GM12878 (cell line): Measurements from ENCODE around the gene RGL1. TPM values are rescaled to one million over a fixed set of nuclear protein-coding genes. Genes with fewer than 3 reads are reported as not detected.
A peak's percentile ranks its signal among the peaks of the same experiment; 100 is the strongest.

Experiments used
- ATAC-seq: fragments of 200-7000 bp; cut with Tn5 transposase; 3 replicates; pipeline ENCODE4 v1.9.1; 2020; ENCODE audit warnings: mild to moderate bottlenecking, moderate library complexity
- Bru-seq: library from RNA; stranded (reverse); fragments of 400-500 nt; gene quantifications from one replicate; lab custom pipeline; 2021; lab: Mats Ljungman, UMichigan
- BruChase-seq, 2 experiments: library from RNA; stranded (reverse); fragments of 400-500 nt; gene quantifications; one replicate each; lab custom pipeline; 2021; lab: Mats Ljungman, UMichigan
- BruUV-seq: library from RNA; stranded (reverse); fragments of 400-500 nt; replicated peaks from 2 replicates; lab custom pipeline; 2021; lab: Mats Ljungman, UMichigan
- CTCF ChIA-PET: fragments of 300-600 bp; sonication (Branson Sonifier 250); formaldehyde crosslinking; extraction: SDS; loops from one replicate; lab custom pipeline; 2021; ENCODE audit warnings: inconsistent platforms; lab: Yijun Ruan, JAX
- POLR2A ChIA-PET: fragments of 350-600 bp; formaldehyde crosslinking; extraction: SDS; loops from one replicate; lab custom pipeline; 2021; ENCODE audit warnings: inconsistent platforms; lab: Charles Lee
- RAD21 ChIA-PET: fragments of 300-600 bp; sonication (Branson Sonifier 250); formaldehyde crosslinking; loops from one replicate; lab custom pipeline; 2023; ENCODE audit warnings: antibody characterized with exemption; ENCODE audit not compliant: unreplicated experiment; lab: Charles Lee
- SMC1A ChIA-PET: fragments of 300-600 bp; sonication (Branson Sonifier 250); formaldehyde crosslinking; loops from one replicate; lab custom pipeline; 2023; ENCODE audit not compliant: unreplicated experiment, uncharacterized antibody; lab: Charles Lee
- DNase-seq: peaks from one replicate; pipeline ENCODE4 v3.0.0-alpha.2; 2011; ENCODE audit warnings: low read depth, low spot score
- FAIRE-seq: peaks from 3 replicates; lab custom pipeline; 2011; peaks lifted over from hg19 to GRCh38; lab: Jason Lieb, UNC
- H2AFZ ChIP-seq: 2 replicates; pipeline ENCODE4 v1.6.0; 2011; ENCODE audit warnings: low read depth, low read length, control low read depth; ENCODE audit not compliant: control insufficient read depth
- H3K27ac ChIP-seq: 2 replicates; pipeline ENCODE4 v1.5.1; 2011; ENCODE audit warnings: control low read depth; ENCODE audit not compliant: control insufficient read depth, insufficient read depth
- H3K27me3 ChIP-seq, 2 experiments: replicated peaks in 1 of 2; 2 replicates each; pipeline versions ENCODE4 v1.6.0 to v1.6.1; 2011; ENCODE audit warnings: low read length in 1 of 2; ENCODE audit not compliant: control insufficient read depth in 2 of 2, insufficient read depth in 2 of 2
- H3K36me3 ChIP-seq, 2 experiments: 2 replicates each; pipeline ENCODE4 v1.5.1; 2011; ENCODE audit warnings: low read length in 1 of 2; ENCODE audit not compliant: control insufficient read depth in 2 of 2, insufficient read depth in 2 of 2
- H3K4me1 ChIP-seq: 2 replicates; pipeline ENCODE4 v1.6.1; 2011; ENCODE audit warnings: mild to moderate bottlenecking, low read length, moderate library complexity, mixed read lengths; ENCODE audit not compliant: control insufficient read depth, insufficient read depth
- H3K4me2 ChIP-seq: 2 replicates; pipeline ENCODE4 v1.6.0; 2011; ENCODE audit warnings: control low read depth; ENCODE audit not compliant: control insufficient read depth, insufficient read depth
- H3K4me3 ChIP-seq: fragments of 200-600 bp; sonication (generic); 2 replicates; pipeline ENCODE4 v1.5.1; 2016
- H3K79me2 ChIP-seq: 2 replicates; pipeline ENCODE4 v1.6.0; 2011; ENCODE audit warnings: low read length; ENCODE audit not compliant: control insufficient read depth, insufficient read depth
- H3K9ac ChIP-seq: 2 replicates; pipeline ENCODE4 v1.8.0; 2011; ENCODE audit warnings: low read length, control low read depth, mixed read lengths; ENCODE audit not compliant: control insufficient read depth, insufficient read depth
- H3K9me3 ChIP-seq: replicated peaks from 3 replicates; pipeline ENCODE4 v1.5.1; 2011; ENCODE audit warnings: mild to moderate bottlenecking, low read length; ENCODE audit not compliant: control insufficient read depth, insufficient read depth
- H4K20me1 ChIP-seq: 2 replicates; pipeline ENCODE4 v1.6.0; 2011; ENCODE audit not compliant: control insufficient read depth, insufficient read depth
- ASH2L ChIP-seq: fragments of 300-600, 200-600 bp; sonication (generic); IDR thresholded peaks from 2 replicates; pipeline ENCODE4 v1.6.1; 2017; ENCODE audit warnings: low read depth, mild to moderate bottlenecking, borderline replicate concordance
- BCL11A ChIP-seq: IDR thresholded peaks from 2 replicates; pipeline ENCODE4 v1.6.1; 2011; ENCODE audit warnings: low read depth, low read length
- CEBPZ ChIP-seq: fragments of 150-350 bp; IDR thresholded peaks from 2 replicates; pipeline ENCODE4 v1.6.1; 2016; ENCODE audit warnings: low read depth, low read length
- FOS ChIP-seq: IDR thresholded peaks from 3 replicates; pipeline ENCODE4 v1.6.1; 2011; ENCODE audit warnings: borderline replicate concordance; ENCODE audit not compliant: insufficient read length; ENCODE audit errors: extremely low read depth
- GATAD2B ChIP-seq: fragments of 450-650 bp; conservative IDR thresholded peaks from 2 replicates; pipeline ENCODE4 v1.6.1; 2017; ENCODE audit warnings: low read depth, mild to moderate bottlenecking, moderate library complexity
- MEF2B ChIP-seq: fragments of 450-650 bp; IDR thresholded peaks from 2 replicates; pipeline ENCODE4 v1.6.1; 2018; ENCODE audit warnings: mild to moderate bottlenecking, moderate library complexity; ENCODE audit not compliant: partially characterized antibody, poor library complexity, severe bottlenecking
- PAX5 ChIP-seq: IDR thresholded peaks from 2 replicates; pipeline ENCODE4 v1.6.1; 2011; ENCODE audit warnings: low read depth, low read length, borderline replicate concordance
- RAD21 ChIP-seq: IDR thresholded peaks from 2 replicates; pipeline ENCODE4 v1.6.1; 2011; ENCODE audit warnings: mild to moderate bottlenecking, low read depth, low read length, moderate library complexity; ENCODE audit not compliant: insufficient read depth
- RAD51 ChIP-seq: fragments of 450-650 bp; IDR thresholded peaks from 2 replicates; pipeline ENCODE4 v1.6.1; 2016; ENCODE audit warnings: moderate library complexity, mild to moderate bottlenecking, inconsistent platforms
- RCOR1 ChIP-seq: conservative IDR thresholded peaks from 2 replicates; pipeline ENCODE4 v1.6.1; 2012; ENCODE audit warnings: low read depth, low read length, improper control_type of control experiment
- RUNX3 ChIP-seq: IDR thresholded peaks from 2 replicates; pipeline ENCODE4 v1.6.1; 2012; ENCODE audit warnings: low read length, inconsistent platforms
- STAT3 ChIP-seq: IDR thresholded peaks from 2 replicates; pipeline ENCODE4 v1.6.1; 2011; ENCODE audit warnings: low read depth, low read length, improper control_type of control experiment
- TCF3 ChIP-seq: IDR thresholded peaks from 2 replicates; pipeline ENCODE4 v1.6.1; 2012; ENCODE audit warnings: low read depth, mild to moderate bottlenecking, low read length, borderline replicate concordance; ENCODE audit not compliant: insufficient read depth
- ZNF207 ChIP-seq: fragments of 450-650 bp; IDR thresholded peaks from 2 replicates; pipeline ENCODE4 v1.6.1; 2014; ENCODE audit warnings: antibody characterized with exemption, mild to moderate bottlenecking, borderline replicate concordance
- ZSCAN29 ChIP-seq: fragments of 450-650 bp; IDR thresholded peaks from 2 replicates; pipeline ENCODE4 v1.6.1; 2017; ENCODE audit warnings: mild to moderate bottlenecking, moderate library complexity
- WGBS: methylation state at CpG from one replicate; pipeline ENCODE4 v1.1.6; 2016; ENCODE audit warnings: low lambda C conversion rate; ENCODE audit not compliant: insufficient replicate concordance, insufficient coverage; ENCODE audit errors: missing lambda C conversion rate; 5-methylcytosine and 5-hydroxymethylcytosine counted together
- in situ Hi-C: fragments of 300-500 bp; cut with MboI; formaldehyde crosslinking; loops from 9 replicates; pipeline ENCODE4 v1.14.3; 2018; ENCODE audit warnings: mixed read lengths
- intact Hi-C: fragments of 100-400 bp; cut with micrococcal nuclease; formaldehyde crosslinking; loops from one replicate; pipeline ENCODE4 v1.14.2; 2022; ENCODE audit not compliant: unreplicated experiment
- long read RNA-seq, 2 experiments: library from polyadenylated mRNA; unstranded; transcript quantifications; one replicate each; pipeline ENCODE4 v2.0.0, GENCODE V29; 2019 to 2020
- polyA minus RNA-seq, 3 experiments: library from RNA; depleted of rRNA, polyadenylated mRNA; stranded (reverse); fragments of >200 nt; gene quantifications; 2 replicates each; pipeline ENCODE4 v1.2.3, GENCODE V29; 2011
- polyA plus RNA-seq, 11 experiments: library from polyadenylated mRNA; depleted of rRNA in 4 of 11; unstranded in 6 of 11; stranded (reverse) in 5 of 11; fragments of >200 nt; fragmentation: Nextera tagmentation in 4 of 11; fragmentation: Illumina TruSeq in 1 of 11; extraction: Ambion mirVana in 4 of 11; extraction: Trizol in 1 of 11; gene quantifications; 1 replicate in 1 of 11; 2 replicates in 10 of 11; pipeline versions ENCODE4 v1.2.1 to v1.2.3, GENCODE V29; 2011 to 2016; ENCODE audit warnings: inconsistent platforms in 2 of 11, missing spikeins in 2 of 11, low read depth in 1 of 11
- total RNA-seq, 4 experiments: library from RNA; depleted of rRNA in 3 of 4; stranded (reverse); fragments of >200 nt in 3 of 4; fragmentation: Illumina TruSeq in 1 of 4; extraction: Trizol in 1 of 4; gene quantifications; 2 replicates each; pipeline versions ENCODE4 v1.2.1 to v1.2.3, GENCODE V29; 2013 to 2021

Gene RGL1
- 21.2 and 22.8 TPM in 2 replicates for total RNA-seq (2013; cell fraction: nucleolus; rRNA removed)
- total RNA-seq (2014; rRNA removed) (19.0 and 20.1 TPM in 2 replicates), total RNA-seq (2014; rRNA removed; fragmentation: Illumina TruSeq; extraction: Trizol) (19.9 and 20.7 TPM in 2 replicates), total RNA-seq (2021) (18.6 and 20.6 TPM in 2 replicates), polyA plus RNA-seq (2011; rRNA removed) (15.6 and 15.7 TPM in 2 replicates), polyA plus RNA-seq (2014; fragmentation: Illumina TruSeq; extraction: Trizol) (25.0 and 28.4 TPM in 2 replicates), polyA plus RNA-seq (2014; fragmentation: Nextera tagmentation; extraction: Ambion mirVana) (1 to 10 TPM; 8.1 to 9.4 TPM), polyA plus RNA-seq (2014; rRNA removed) (15.8 and 17.9 TPM in 2 replicates), polyA plus RNA-seq (2016; fragmentation: Nextera tagmentation; extraction: Ambion mirVana) (10 to 100 TPM; 19.0 to 20.9 TPM), polyA minus RNA-seq (2011; rRNA and poly(A)+ RNA removed) (17.5 and 18.9 TPM in 2 replicates), Bru-seq, nascent RNA (percentile 75 among the genes with signal in this experiment), BruChase-seq, experiment 1, labeled RNA remaining after a 6-hour chase (percentile 66 among the genes with signal in this experiment), BruChase-seq, experiment 2, labeled RNA remaining after a 2-hour chase (percentile 68 among the genes with signal in this experiment)
- 7.7 TPM for polyA plus RNA-seq (2011; ENCODE audit: low read depth)
- polyA plus RNA-seq (2011; cell fraction: cytosol; rRNA removed): 10.2 and 10.8 TPM in 2 replicates
- 20.3 and 21.1 TPM in 2 replicates for polyA plus RNA-seq (2011; cell fraction: nucleus; rRNA removed)
- polyA plus RNA-seq (2012): 8.2 and 10.7 TPM in 2 replicates
- polyA minus RNA-seq (2011; cell fraction: cytosol; rRNA and poly(A)+ RNA removed): 3.3 and 5.4 TPM in 2 replicates
- polyA minus RNA-seq (2011; cell fraction: nucleus; rRNA and poly(A)+ RNA removed): 16.0 and 26.8 TPM in 2 replicates
- long read RNA-seq, experiment 1, full-length matches to known transcripts: 3 of 7 reads
- long read RNA-seq, experiment 1, partial matches to known transcripts: 1 of 7 reads
- long read RNA-seq, experiment 1, other reads (novel, unspliced or antisense): 3 of 7 reads
- long read RNA-seq, experiment 2, full-length matches to known transcripts: 3 of 28 reads
- long read RNA-seq, experiment 2, partial matches to known transcripts: 10 of 28 reads
- long read RNA-seq, experiment 2, other reads (novel, unspliced or antisense): 15 of 28 reads

GRCh38 chr1:183804916-183805841 lies at the start of gene RGL1:
RGL1 (plus strand) TSS chr1:183805120; CDS start chr1:183805298, 178 bp downstream.
- intact Hi-C loops: loop anchor here (5.0 kb wide), 3 partner anchors 73 to 118 kb away; no protein-coding TSS in a partner anchor
- in situ Hi-C loops: no loop called here
- peak within 1 kb of the TSS; percentile 93 for H3K27ac ChIP-seq
- H4K20me1 ChIP-seq: no peaks in the 10 kb centered on the region
- peak within 1 kb of the TSS; percentile 90 for H3K4me3 ChIP-seq
- peaks cover 14% of the 10 kb centered on the region for H3K9me3 ChIP-seq
- no peaks in the 10 kb centered on the region for H3K36me3 ChIP-seq
- peaks cover 54% of the 10 kb centered on the region for H3K79me2 ChIP-seq
- no peaks in the 10 kb centered on the region for H3K27me3 ChIP-seq
- SMC1A ChIA-PET: interaction anchor here (0.7 to 6.4 kb wide), 15 partner anchors 12 to 334 kb away, joined by 3 to 42 read pairs (median 4); partner anchors contain the start of gene APOBEC4
- RAD21 ChIA-PET: interaction anchor here (0.9 to 3.7 kb wide), 6 partner anchors 18 to 150 kb away, joined by 3 to 25 read pairs (median 6); no protein-coding TSS in a partner anchor
- POLR2A ChIA-PET: interaction anchor here (1.0 to 1.3 kb wide), 5 partner anchors 9 to 40 kb away, joined by 3 to 5 read pairs (median 4); no protein-coding TSS in a partner anchor
- FAIRE-seq: peak; percentile 57
- DNase-seq: no peak
- WGBS: 1% methylated on average over 42 of the region's 58 CpGs
- peak within 1 kb of the TSS; percentile 90 for H2AFZ ChIP-seq
- peaks cover 11% of the 10 kb centered on the region; the same call in 1 of the 2 replicates for H3K4me1 ChIP-seq
- peak within 1 kb of the TSS; percentile 97 for H3K9ac ChIP-seq
- no TSS peak for BruUV-seq
- peak within 1 kb of the TSS; percentile 74 for H3K4me2 ChIP-seq
- ATAC-seq: peak; percentile 72
- CTCF ChIA-PET: interaction anchor here (1.0 to 3.6 kb wide), 6 partner anchors 8 to 150 kb away, joined by 3 to 19 read pairs (median 5); no protein-coding TSS in a partner anchor
- TF ChIP-seq ASH2L (peak; percentile 90; the same call in 1 of the 2 replicates), GATAD2B (peak; percentile 84), PAX5 (0 out of 2 replicates have a peak, but pooled peaks have one; percentile 47), RAD51 (no peak), TCF3 (no peak), CEBPZ (no peak), RAD21 (no peak), BCL11A (no peak), RCOR1 (no peak), FOS (no peak), ZNF207 (peak; percentile 51; the same call in 1 of the 2 replicates), STAT3 (no peak), MEF2B (no peak), ZSCAN29 (no peak), RUNX3 (peak; percentile 38)
